ENCODE results near the gene PPP1R2B. TPM values are rescaled to one million over a fixed set of nuclear protein-coding genes. Genes with fewer than 3 reads are reported as not detected.

Gene PPP1R2B
- 0.06 and 0.16 TPM in 2 replicates for total RNA-seq

DNA sequence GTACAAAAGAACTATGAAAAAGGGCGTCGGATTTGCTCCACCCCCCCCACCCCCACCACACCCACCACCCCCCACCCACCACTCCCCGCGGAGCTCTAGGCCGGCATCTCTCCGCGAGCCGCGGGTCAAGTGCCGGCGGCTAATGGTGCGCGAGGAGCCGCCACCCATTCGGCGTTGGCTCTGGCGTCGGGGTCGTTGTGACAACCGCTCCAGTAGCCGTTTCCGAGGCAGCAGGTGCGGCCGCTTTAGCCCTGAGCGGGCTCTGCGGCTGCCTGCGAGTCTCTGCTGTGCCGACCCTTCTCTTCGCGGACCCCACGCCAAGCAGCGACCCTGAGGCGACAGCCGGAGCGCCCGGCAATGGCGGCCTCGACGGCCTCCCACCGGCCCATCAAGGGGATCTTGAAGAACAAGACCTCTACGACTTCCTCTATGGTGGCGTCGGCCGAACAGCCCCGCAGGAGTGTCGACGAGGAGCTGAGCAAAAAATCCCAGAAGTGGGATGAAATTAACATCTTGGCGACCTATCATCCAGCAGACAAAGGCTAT lies at the start of gene PPP1R2B:
PPP1R2B (plus strand) TSS at position 90 of the 546 bp plus-strand sequence; CDS start at position 358, 268 bp downstream.

Other genes starting within 250 kb of the PPP1R2B start
- gene TIMD4, start 112.9 kb downstream of the PPP1R2B start, total RNA-seq = not detected in 2 replicates
- not detected in 2 replicates for gene HAVCR1, start 208.8 kb downstream of the PPP1R2B start, total RNA-seq

All from bladder microvascular endothelial cell (primary cell).